Panc1 (cell line): ENCODE data around the gene BRICD5.

Experiments
- CTCF ChIP-seq: fragments of 450-650 bp; IDR thresholded peaks from 2 replicates; pipeline ENCODE4 v1.5.1; 2017; ENCODE audit warnings: mild to moderate bottlenecking
- POLR2AphosphoS5 ChIP-seq: IDR thresholded peaks from 2 replicates; pipeline ENCODE4 v1.6.1; 2012; ENCODE audit warnings: mild to moderate bottlenecking, low read depth, low read length, moderate library complexity
- REST ChIP-seq, 2 experiments: IDR thresholded peaks; 2 replicates each; pipeline ENCODE4 v1.6.1; 2011 to 2012; ENCODE audit warnings: low read depth in 2 of 2, control low read depth in 1 of 2, low read length in 1 of 2, mild to moderate bottlenecking in 1 of 2, moderate library complexity in 1 of 2; ENCODE audit not compliant: insufficient read depth in 1 of 2
- SIN3A ChIP-seq: IDR thresholded peaks from 2 replicates; pipeline ENCODE4 v1.6.1; 2012; ENCODE audit warnings: low read depth, mild to moderate bottlenecking, low read length, moderate library complexity, borderline replicate concordance; ENCODE audit not compliant: insufficient read depth
- TCF7L2 ChIP-seq: IDR thresholded peaks from 2 replicates; pipeline ENCODE4 v1.6.1; 2011; ENCODE audit warnings: mild to moderate bottlenecking, low read depth, low read length, inconsistent platforms

GRCh38 chr16:2232094-2232990 is 21.7 kb upstream of the BRICD5 start:
- TF ChIP-seq POLR2AphosphoS5 (no peak), CTCF (no peak), REST (IDR thresholded peaks at IDR 0.05; ENCODE audit: insufficient read depth in 1 of 2, low read depth in 2 of 2, low read length in 1 of 2) (no peak), SIN3A (no peak), TCF7L2 (no peak)
